Stimulated activated naive CD8-positive, alpha-beta T cell treated with anti-CD3 and anti-CD28 coated beads, Interleukin-15, Interleukin-2, amounts not matched to agents 100 U/mL and 50 U/mL, for 24 hours (primary cell): ENCODE results near the gene RNF225.
"Not testable (repeated sequence)": the region's sequence is repeated elsewhere in the genome, so short reads cannot be mapped to it uniquely, and the experiment has no call there.

ENCODE experiments used
- ATAC-seq: fragments of 150-1000 bp; cut with Tn5 transposase; one replicate; pipeline ENCODE4 v1.10.0; 2021
- DNase-seq: peaks from one replicate; pipeline ENCODE4 v3.0.0; 2021

The RNF225 gene

GRCh38 chr19:58362272-58362994, 33.0 kb upstream of the RNF225 start, which contains the start of gene ZNF497:
TSS of gene ZNF497 (minus strand) at chr19:58362751. CDS start at chr19:58357635, 5,116 bp downstream.
- peak; percentile 98 for DNase-seq
- ATAC-seq, result peak; percentile 95

DNA sequence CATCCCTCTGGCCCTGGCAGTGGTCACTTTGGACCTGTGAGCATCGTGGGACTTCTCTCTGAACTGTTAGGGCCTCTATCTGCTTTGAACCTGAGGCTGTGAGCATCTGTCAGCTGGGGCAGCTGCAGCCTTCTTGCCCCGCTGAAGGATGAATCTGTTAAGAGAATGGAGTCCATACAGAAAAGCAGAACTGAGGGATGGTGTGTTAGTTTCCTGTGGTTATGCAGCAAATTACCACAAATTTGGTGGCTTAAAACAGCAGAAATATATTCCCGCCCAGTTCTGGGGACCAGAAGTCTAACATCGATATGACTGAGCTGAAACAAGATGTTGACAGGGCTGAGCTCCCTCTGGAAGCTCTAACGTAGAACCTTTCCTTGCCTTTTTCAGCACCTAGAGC, 31.3 kb upstream of the RNF225 start:
- no peak for DNase-seq
- ATAC-seq, result no peak

GRCh38 chr19:58366585-58367430, 28.6 kb upstream of the RNF225 start:
- ATAC-seq (no peak), DNase-seq (no peak)

- ATAC-seq, result no peak
- DNase-seq, result no peak
These were observed 27.6 kb upstream of the RNF225 start for GRCh38 chr19:58367698-58368454.

GRCh38 chr19:58368561-58369360, 26.7 kb upstream of the RNF225 start:
- ATAC-seq (no peak), DNase-seq (no peak)

GRCh38 chr19:58372311-58373133, 22.9 kb upstream of the RNF225 start:
- DNase-seq, result no peak
- no peak for ATAC-seq

DNA sequence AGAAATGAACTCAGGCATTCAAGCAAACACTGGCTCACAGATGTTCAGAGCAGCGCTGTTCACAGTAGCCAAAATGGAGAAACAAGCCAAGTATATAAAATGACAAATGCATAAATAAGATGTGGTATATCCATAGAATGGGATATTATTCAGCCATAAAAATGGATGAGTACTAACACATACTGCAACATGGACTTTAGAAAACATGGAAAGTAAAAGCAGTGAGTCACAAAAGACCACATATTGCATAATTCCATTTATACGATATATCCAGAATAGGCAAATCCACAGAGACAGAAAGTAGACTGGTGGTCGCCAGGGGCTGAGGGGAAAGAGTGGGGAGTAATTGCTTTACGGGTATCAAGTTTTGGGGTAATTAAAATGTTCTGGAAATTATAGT, 21.3 kb upstream of the RNF225 start:
- ATAC-seq, result peak; percentile 23
- no peak for DNase-seq

DNA sequence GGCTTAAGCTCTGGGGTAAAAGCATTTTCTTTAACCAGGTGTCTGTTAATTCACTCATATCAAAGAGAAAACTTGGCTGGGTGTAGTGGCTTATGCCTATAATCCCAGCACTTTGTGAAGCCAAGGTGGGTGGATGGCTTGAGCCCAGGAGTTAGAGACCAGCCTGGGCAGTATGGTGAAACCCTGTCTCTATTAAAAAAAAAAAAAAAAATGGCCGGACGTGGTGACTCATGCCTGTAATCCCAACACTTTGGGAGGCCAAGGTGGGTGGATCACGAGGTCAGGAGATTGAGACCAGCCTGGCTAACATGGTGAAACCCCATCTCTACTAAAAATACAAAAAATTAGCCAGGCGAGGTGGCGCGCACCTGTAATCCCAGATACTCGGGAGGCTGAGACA, 18.7 kb upstream of the RNF225 start:
- ATAC-seq, DNase-seq: not testable (repeated sequence)

GRCh38 chr19:58379246-58379645, 16.2 kb upstream of the RNF225 start:
- ATAC-seq (no peak), DNase-seq (no peak)

DNA sequence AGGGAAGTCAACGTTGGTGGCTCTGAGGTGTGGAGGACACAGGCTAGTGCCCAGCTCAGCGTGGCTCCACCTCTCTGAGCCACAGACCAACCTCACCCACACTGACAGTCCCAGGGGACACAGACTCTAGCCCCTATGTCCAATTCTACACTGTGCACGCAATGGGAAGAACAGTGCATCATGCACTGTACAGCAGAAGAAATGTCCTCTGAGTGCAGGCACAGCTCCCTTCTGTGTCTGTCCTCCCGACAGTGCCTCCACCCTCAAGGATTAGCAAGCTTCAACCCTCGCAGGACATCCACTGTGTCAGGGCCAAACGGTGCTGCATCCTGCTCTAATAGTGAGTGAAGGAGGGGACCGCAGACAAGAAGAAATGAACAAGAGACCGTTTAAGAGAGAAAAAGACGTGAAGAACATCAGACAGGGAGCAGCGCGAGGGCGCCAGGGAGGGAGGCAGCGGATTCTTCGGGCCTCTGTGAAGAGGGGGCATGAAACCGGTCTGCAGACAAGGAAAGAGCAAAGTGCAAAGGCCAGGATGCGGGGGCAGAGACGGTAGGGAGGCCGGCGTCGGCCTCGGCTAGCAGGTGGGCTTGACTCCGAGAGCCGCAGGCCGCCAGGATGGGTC, 15.3 kb upstream of the RNF225 start:
- ATAC-seq (no peak), DNase-seq (no peak)

- ATAC-seq, result peak; percentile 88
These were observed 14.6 kb upstream of the RNF225 start, which contains the start of gene ZNF837 for GRCh38 chr19:58380662-58381459. TSS of gene ZNF837 (minus strand) at chr19:58381030. CDS start at chr19:58369332, 11,698 bp downstream.

GRCh38 chr19:58381460-58382212, 13.8 kb upstream of the RNF225 start:
- DNase-seq (no peak), ATAC-seq (no peak)

More at GRCh38 chr19:58380662-58381459, 14.6 kb upstream of the RNF225 start, which contains the start of gene ZNF837:
- peak; percentile 96 for DNase-seq

DNA sequence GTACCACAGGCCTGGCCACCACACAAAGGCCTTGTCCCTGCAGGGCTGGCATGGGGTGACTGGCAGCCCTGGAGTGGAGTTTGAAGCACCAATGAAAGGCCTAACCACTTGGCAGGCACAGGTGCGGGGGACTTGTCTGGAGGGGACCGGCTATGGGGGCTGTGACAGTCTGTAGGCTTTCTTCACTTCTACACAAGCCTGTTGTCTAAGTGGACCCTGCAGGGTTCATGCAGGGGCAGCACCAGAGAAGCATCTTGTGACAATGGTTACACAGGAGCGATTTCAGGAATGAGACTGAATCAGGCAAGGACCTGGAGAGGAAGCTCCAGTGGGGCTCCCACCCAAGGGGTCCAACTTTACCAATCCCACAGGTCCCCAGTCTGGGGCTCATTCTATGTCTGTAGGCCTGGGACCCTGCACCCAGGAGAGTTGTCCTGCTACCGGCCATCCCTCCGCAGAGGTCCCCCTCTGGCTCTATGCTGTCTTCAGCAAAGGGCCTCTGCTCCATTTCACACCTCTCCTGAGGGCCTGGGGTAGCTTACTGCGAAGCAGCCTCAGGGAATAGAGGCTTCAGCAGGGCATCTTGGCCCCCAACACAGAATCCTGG, 12.4 kb upstream of the RNF225 start:
- DNase-seq (no peak), ATAC-seq (no peak)

GRCh38 chr19:58385313-58385890, 10.1 kb upstream of the RNF225 start:
- ATAC-seq, result no peak
- no peak for DNase-seq

GRCh38 chr19:58385891-58386575, 9.4 kb upstream of the RNF225 start:
- no peak for ATAC-seq
- peak; percentile 51 for DNase-seq

DNA sequence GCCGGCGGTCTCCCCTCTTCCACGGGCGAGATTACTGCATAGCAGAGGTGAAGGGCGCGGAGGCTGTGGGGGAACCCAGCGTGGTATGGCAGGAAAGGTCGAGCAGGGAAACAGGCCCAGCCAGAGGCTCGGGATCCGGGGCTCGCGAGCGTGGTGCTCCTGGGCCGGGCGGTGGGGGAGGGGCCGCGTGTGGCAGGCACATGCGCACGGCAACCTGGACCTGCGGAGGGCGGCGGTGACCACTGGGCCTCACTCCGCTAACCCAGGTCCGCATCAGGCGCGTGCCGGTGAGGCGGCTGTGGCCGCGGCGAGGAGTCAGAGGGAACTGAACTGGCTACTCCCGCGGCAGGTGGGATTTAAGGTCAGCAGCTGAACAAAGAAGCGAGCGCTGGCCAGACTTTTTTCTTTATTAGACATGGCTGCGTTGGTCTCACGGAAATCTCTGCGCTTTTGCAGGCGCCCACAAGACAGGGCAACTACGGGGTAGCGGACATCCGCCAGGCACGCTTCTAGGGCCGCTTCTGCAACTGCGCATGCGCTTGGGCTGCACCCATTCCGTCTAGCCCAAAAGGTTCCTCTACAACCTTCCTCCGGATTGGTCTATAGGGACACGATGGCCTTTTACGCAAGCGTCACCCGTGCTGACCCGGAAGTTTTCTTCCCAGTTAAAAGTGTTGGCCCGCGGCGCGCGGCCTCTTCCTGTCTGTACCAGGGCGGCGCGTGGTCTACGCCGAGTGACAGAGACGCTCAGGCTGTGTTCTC, 8.7 kb upstream of the RNF225 start, which contains the start of gene RPS5:
RPS5 (plus strand) TSS at position 694 of the 762 bp plus-strand sequence. CDS start 869 bp downstream, outside the sequence.
- peak; percentile 93 for ATAC-seq
- peak; percentile 94 for DNase-seq
